ENCODE data around the gene BAIAP2L1. TPM values are rescaled to one million over a fixed set of nuclear protein-coding genes. Genes with fewer than 3 reads are reported as not detected.
"Not testable (repeated sequence)": the region's sequence is repeated elsewhere in the genome, so short reads cannot be mapped to it uniquely, and the experiment has no call there.

Gene BAIAP2L1
- total RNA-seq, 1 donor from 2014 or later: 21.1 TPM

DNA sequence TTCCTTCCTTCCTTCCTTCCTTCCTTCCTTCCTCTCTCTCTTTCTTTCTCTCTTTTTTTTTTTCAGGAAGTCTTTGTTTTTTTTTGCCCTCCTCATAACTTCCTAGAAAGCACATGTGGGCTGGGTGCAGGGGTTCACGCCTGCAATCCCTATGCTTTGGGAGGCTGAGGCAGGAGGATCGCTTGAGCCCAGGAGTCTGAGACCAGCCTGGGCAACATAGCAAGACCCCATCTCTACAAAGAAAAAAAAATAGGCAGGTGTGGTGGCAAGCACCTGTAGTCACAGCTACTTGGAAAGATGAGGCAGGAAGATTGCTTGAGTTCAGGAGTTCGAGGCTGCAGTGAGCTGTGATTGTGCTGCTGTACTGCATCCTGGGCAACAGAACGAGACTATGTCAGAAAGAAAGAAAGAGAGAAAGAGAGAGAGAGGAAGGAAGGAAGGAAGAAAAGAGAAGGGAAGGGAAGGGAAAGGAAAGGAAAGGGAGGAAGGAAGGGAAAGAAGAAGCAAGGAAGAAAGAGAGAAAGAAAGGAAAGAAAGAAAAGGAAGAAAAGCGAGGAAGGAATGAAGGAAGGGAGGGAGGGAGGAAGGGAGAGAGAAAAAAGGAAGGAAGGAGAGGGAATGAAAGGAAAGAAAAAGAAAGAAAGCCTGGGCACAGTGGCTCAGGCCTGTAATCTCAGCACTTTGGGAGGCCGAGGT is 13.5 kb upstream of the BAIAP2L1 start:
- no peaks in the 10 kb centered on the region for H3K27me3 ChIP-seq (ENCODE audit: low read depth)
- TF ChIP-seq, protein P1, sequence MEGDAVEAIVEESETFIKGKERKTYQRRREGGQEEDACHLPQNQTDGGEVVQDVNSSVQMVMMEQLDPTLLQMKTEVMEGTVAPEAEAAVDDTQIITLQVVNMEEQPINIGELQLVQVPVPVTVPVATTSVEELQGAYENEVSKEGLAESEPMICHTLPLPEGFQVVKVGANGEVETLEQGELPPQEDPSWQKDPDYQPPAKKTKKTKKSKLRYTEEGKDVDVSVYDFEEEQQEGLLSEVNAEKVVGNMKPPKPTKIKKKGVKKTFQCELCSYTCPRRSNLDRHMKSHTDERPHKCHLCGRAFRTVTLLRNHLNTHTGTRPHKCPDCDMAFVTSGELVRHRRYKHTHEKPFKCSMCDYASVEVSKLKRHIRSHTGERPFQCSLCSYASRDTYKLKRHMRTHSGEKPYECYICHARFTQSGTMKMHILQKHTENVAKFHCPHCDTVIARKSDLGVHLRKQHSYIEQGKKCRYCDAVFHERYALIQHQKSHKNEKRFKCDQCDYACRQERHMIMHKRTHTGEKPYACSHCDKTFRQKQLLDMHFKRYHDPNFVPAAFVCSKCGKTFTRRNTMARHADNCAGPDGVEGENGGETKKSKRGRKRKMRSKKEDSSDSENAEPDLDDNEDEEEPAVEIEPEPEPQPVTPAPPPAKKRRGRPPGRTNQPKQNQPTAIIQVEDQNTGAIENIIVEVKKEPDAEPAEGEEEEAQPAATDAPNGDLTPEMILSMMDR (IDR thresholded peaks at IDR 0.05): no peak
- H3K27ac ChIP-seq: no peak overlapping the region
- H3K4me3 ChIP-seq: no peak overlapping the region
- intact Hi-C loops (cut with DNase I): no loop called here
- H3K9me3 ChIP-seq: no peaks in the 10 kb centered on the region
- no peaks in the 10 kb centered on the region for H3K36me3 ChIP-seq
- H3K4me1 ChIP-seq: peaks cover 4% of the 10 kb centered on the region
- DNase-seq (no peak), ATAC-seq (no peak)

GRCh38 chr7:98413655-98414054 is 12.8 kb upstream of the BAIAP2L1 start:
- H3K27ac ChIP-seq; ATAC-seq; H3K9me3 ChIP-seq; intact Hi-C loops (cut with DNase I); H3K27me3 ChIP-seq (ENCODE audit: low read depth); H3K36me3 ChIP-seq; DNase-seq; H3K4me1 ChIP-seq; H3K4me3 ChIP-seq: not testable (repeated sequence)

- H3K27ac ChIP-seq: no peak overlapping the region
- no peak for DNase-seq
- no peaks in the 10 kb centered on the region for H3K4me1 ChIP-seq
- H3K4me3 ChIP-seq: no peak overlapping the region
- TF ChIP-seq, protein P1 (IDR thresholded peaks at IDR 0.05): no peak
- ATAC-seq: no peak
- no peaks in the 10 kb centered on the region for H3K36me3 ChIP-seq
- H3K9me3 ChIP-seq: no peaks in the 10 kb centered on the region
- intact Hi-C loops (cut with DNase I): no loop called here
- H3K27me3 ChIP-seq (ENCODE audit: low read depth): no peaks in the 10 kb centered on the region
These were observed 9.0 kb upstream of the BAIAP2L1 start for GRCh38 chr7:98409843-98410242.

GRCh38 chr7:98408146-98408545 is 7.3 kb upstream of the BAIAP2L1 start:
- ATAC-seq; H3K36me3 ChIP-seq; H3K9me3 ChIP-seq; DNase-seq; intact Hi-C loops (cut with DNase I); H3K4me1 ChIP-seq; H3K27ac ChIP-seq; H3K4me3 ChIP-seq; H3K27me3 ChIP-seq (ENCODE audit: low read depth): not testable (repeated sequence)

- Histone ChIP-seq H3K36me3 (no peaks in the 10 kb centered on the region), H3K27ac (no peak overlapping the region), H3K27me3 (ENCODE audit: low read depth) (peaks cover 4% of the 10 kb centered on the region), H3K4me1 (no peaks in the 10 kb centered on the region), H3K9me3 (no peaks in the 10 kb centered on the region), H3K4me3 (no peak overlapping the region)
- TF ChIP-seq, protein P1 (IDR thresholded peaks at IDR 0.05): no peak
- no peak for ATAC-seq
- no peak for DNase-seq
- intact Hi-C loops (cut with DNase I): no loop called here
These were observed 5.9 kb upstream of the BAIAP2L1 start for GRCh38 chr7:98406827-98407226.

DNA sequence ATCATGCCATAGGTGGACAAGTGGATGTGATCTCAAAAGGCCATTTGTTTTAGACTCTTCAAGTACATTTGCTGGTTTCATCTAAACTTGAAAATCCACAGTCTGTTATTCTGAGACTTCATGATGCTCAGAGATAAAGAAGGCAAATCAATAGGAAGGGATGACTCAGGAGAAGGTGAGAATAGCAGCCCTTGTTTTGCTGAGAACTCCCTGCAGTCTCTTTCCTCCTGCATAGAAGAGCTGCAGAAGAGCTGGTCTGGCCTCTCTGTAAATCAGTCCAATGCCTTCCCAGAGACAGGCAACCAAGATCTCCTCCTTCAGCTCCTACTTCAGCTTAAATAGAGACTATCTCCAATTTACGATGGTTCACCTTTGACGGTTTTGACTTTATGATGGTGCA is 4.0 kb upstream of the BAIAP2L1 start:
- H3K36me3 ChIP-seq: no peaks in the 10 kb centered on the region
- H3K27me3 ChIP-seq (ENCODE audit: low read depth): peaks cover 13% of the 10 kb centered on the region
- H3K9me3 ChIP-seq: no peaks in the 10 kb centered on the region
- TF ChIP-seq, protein P1 (IDR thresholded peaks at IDR 0.05): no peak
- no peak overlapping the region for H3K27ac ChIP-seq
- intact Hi-C loops (cut with DNase I): no loop called here
- H3K4me3 ChIP-seq: no peak overlapping the region
- H3K4me1 ChIP-seq: peaks cover 5% of the 10 kb centered on the region
- ATAC-seq (no peak), DNase-seq (no peak)

Data from lower lobe of right lung (tissue), 2 donors.